Activated CD4-positive, CD25-positive, alpha-beta regulatory T cell treated with anti-CD3 and anti-CD28 coated beads, Interleukin-2, amount 50 U/mL, for 72 hours (primary cell): Measurements from ENCODE around the gene EDEM3.
"Not testable (repeated sequence)": the region's sequence is repeated elsewhere in the genome, so short reads cannot be mapped to it uniquely, and the experiment has no call there.

ENCODE experiments used
- DNase-seq: peaks from one replicate; pipeline ENCODE4 v3.0.0; 2021

Gene EDEM3

GRCh38 chr1:184769241-184769640 lies 14.6 kb upstream of the EDEM3 start:
- DNase-seq: no peak

- no peak for DNase-seq
These were observed 13.8 kb upstream of the EDEM3 start for GRCh38 chr1:184768467-184768866.

- no peak for DNase-seq
These were observed 12.9 kb upstream of the EDEM3 start for GRCh38 chr1:184767591-184767990.

GRCh38 chr1:184764483-184764882 lies 9.8 kb upstream of the EDEM3 start:
- DNase-seq: no peak

GRCh38 chr1:184763520-184763919 lies 8.9 kb upstream of the EDEM3 start:
- not testable (repeated sequence) for DNase-seq

- DNase-seq: no peak
These were observed 7.4 kb upstream of the EDEM3 start for GRCh38 chr1:184761969-184762485.

GRCh38 chr1:184759651-184760050 lies 5.0 kb upstream of the EDEM3 start:
- no peak for DNase-seq

- no peak for DNase-seq
These were observed 4.5 kb upstream of the EDEM3 start for GRCh38 chr1:184759112-184759511.

GRCh38 chr1:184757891-184758290 lies 3.2 kb upstream of the EDEM3 start:
- DNase-seq: no peak

GRCh38 chr1:184757406-184757805 lies 2.7 kb upstream of the EDEM3 start:
- no peak for DNase-seq

GRCh38 chr1:184755226-184756065 lies 788 bp upstream of the EDEM3 start:
- DNase-seq: peak; percentile 30

- DNase-seq: peak; percentile 64
These were observed 816 bp downstream of the EDEM3 start for GRCh38 chr1:184753608-184754475.

GRCh38 chr1:184753117-184753516 lies 1.5 kb downstream of the EDEM3 start:
- DNase-seq: no peak

- no peak for DNase-seq
These were observed 2.0 kb downstream of the EDEM3 start for GRCh38 chr1:184752656-184753055.

- DNase-seq: no peak
These were observed 5.9 kb downstream of the EDEM3 start for GRCh38 chr1:184748740-184749139.

GRCh38 chr1:184747089-184747955 lies 7.3 kb downstream of the EDEM3 start:
- no peak for DNase-seq

- DNase-seq: no peak
These were observed 8.6 kb downstream of the EDEM3 start for GRCh38 chr1:184745929-184746638.

GRCh38 chr1:184745110-184745509 lies 9.5 kb downstream of the EDEM3 start:
- DNase-seq: no peak

- DNase-seq: no peak
These were observed 11.4 kb downstream of the EDEM3 start for GRCh38 chr1:184743062-184743756.

GRCh38 chr1:184740344-184740743 lies 14.3 kb downstream of the EDEM3 start:
- DNase-seq: no peak

- no peak for DNase-seq
These were observed 14.9 kb downstream of the EDEM3 start for GRCh38 chr1:184739796-184740195.
